ENCODE results near the gene ENTPD2.

ENTPD2 gene

DNA sequence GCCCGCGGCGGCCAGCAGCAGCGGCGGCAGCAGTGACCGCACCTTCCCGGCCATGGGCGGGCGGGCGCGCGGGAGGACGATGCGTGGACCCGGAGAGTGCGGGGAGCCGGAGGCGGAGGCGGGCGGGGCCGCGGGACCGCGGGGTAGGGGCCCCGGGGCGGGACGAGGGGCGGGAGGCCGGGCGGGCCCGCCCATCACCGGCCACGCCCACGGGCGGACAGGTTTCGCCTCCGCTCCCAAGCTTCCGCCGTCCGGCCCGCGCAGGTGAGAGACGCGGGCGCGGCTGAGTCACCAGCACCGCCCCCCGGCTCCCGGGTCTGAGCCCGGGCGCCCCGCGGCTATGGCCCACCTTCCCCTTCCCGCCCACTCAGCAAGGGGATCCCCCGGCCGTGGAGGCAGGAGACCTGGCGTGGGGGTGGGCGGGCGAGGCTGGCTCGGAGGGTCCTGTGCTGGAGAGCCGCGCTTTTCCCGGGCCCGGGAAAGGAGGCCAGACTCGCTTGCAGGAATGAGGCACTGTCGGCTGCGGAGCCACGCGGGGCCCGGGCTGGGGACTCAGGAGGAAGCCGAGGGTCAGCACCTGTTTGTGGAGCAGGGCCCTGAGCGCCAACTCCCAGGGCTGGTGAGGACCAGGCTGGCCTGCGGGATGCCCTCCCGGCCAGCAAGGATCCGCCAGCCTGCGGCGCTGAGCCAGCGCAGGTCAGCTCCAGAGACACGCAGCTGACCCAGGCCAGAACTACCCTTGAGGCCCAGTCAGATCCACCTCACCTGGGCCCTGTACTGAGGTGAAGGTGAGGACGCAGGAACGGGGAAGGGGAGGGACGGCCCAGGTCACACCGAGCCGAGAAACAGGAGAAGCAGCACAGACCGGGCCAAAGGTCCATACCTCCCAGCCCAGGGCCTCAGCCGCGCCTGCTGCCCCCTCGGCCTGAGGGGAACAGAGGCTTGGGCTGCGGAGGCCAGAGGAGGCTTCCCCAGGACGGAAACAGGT lies at the start of gene ENTPD2:
ENTPD2 (minus strand) TSS at position 118 of the 988 bp plus-strand sequence; CDS start at position 54, 64 bp downstream.
- peak within 1 kb of the TSS in 11 of 21 experiments; percentile 28 to 67 (median 57) for H3K27ac ChIP-seq
- H3K4me3 ChIP-seq, result peak within 1 kb of the TSS; percentile 17 to 58 (median 28)

DNA sequence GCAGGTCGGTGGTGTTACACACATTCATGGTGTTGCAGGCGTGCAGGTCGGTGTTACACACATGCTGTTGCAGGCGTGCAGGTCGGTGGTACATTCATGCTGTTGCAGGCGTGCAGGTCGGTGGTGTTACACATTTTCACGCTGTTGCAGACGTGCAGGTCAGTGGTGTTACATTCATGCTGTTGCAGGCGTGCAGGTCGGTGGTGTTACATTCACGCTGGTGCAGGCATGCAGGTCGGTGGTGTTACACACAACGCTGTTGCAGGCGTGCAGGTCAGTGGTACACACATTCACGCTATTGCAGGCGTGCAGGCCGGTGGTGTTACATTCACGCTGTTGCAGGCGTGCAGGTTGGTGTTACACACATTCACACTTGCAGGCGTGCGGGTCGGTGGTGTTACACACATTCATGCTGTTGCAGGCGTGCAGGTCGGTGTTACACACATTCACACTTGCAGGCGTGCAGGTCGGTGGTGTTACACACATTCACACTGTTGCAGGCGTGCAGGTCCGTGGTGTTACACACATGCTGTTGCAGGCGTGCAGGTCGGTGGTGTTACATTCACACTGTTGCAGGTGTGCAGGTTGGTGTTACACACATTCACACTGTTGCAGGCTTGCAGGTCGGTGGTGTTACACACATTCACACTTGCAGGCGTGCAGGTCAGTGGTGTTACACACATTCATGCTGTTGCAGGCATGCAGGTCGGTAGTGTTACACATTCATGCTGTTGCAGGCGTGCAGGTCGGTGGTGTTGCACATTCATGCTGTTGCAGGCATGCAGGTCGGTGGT lies 49.5 kb upstream of the ENTPD2 start:
- Histone ChIP-seq H3K27ac (no peak overlapping the region), H3K4me3 (no peak overlapping the region)

DNA sequence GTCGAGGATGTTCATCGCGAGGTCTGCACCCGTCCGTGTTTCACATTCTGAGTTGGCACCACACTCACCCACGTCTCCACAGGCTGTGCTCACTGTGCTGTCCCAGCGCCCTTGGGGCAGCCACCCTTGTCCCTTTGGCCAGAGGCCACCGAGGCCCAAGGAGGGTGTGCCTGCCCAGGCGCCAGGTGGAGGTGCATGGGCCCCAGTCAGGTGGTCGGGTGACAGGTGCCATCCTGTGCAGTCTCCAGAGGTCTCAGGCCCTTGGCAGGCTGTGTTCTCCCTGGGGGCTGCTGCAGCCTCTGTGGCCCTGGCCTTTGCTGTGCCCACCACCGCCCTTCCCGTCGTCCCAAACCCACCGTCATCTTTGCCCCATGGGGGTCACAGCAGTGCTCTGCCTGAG lies 45.4 kb upstream of the ENTPD2 start:
- H3K4me3 ChIP-seq, result no peak overlapping the region
- no peak overlapping the region for H3K27ac ChIP-seq

DNA sequence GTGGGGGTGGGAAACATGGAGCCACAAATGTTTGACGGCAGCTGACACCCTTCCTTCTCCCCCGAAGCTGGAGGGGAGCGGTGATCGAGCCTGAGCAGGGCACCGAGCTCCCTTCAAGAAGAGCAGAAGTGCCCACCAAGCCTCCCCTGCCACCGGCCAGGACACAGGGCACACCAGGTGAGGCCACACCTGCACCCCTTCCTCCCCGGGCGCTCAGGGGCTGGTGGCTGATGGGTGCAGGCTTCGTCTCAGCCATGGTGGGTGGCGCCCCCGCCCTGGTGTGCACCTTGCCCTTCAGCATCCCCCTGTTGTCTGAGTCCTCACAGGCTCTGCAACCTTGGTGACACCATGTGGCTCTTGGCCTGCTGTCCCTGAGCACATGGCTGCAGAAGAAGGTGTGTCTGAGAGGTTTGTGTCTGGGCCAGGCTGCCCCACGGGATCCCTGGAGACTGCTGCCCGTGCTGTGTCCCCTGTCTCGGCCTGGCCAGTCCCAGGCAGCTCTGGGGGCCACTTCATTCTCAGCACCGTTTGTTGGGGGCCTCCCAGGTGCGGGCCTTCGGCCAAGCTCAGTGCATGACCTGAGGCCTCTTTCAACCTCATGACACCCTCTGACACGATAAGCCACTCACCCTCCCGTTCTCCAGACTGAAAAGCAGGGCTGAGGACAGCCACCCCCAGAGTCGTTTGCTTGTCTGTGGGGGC lies 44.1 kb upstream of the ENTPD2 start:
- Histone ChIP-seq H3K4me3 (no peak overlapping the region), H3K27ac (no peak overlapping the region)

DNA sequence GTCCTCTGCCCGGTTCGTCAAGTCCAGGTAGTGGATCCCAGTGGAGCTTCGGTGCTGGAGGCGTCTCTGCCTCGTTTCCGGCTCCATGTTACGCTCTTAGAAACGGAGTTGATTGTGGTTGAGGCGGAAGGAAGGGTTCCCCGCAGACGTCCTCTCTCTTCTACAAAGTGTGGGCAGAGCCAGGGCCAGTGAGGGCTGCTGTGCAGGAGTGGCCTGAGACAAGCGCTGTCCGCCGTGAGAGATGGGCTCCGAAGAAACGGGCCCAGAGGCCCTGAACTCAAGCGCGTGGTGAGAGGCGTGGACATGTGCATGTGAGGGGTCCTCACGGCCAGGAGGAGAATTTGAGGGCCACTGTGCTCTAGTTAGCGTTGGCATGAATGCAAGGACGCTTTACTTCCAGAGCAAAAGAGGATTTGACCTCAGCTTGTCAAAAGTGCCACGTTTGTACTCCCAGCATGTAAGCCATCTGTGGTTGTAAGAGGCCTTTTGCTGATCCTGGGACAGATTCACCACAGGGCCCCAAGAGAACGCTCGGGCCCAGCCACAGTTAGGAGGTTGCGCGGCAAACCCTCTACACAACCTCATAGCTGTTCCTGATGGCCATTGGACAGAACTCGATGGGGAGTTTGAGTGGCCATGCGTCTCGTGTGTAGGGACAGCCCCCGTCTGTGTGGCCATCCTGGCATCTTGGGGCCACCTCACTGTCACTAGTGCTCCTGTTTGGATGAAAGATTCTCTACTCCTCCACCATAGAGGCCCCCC lies 43.1 kb upstream of the ENTPD2 start:
- Histone ChIP-seq H3K4me3 (no peak overlapping the region), H3K27ac (peak overlapping the region in 6 of 21 experiments; percentile 20 to 84 (median 77))

DNA sequence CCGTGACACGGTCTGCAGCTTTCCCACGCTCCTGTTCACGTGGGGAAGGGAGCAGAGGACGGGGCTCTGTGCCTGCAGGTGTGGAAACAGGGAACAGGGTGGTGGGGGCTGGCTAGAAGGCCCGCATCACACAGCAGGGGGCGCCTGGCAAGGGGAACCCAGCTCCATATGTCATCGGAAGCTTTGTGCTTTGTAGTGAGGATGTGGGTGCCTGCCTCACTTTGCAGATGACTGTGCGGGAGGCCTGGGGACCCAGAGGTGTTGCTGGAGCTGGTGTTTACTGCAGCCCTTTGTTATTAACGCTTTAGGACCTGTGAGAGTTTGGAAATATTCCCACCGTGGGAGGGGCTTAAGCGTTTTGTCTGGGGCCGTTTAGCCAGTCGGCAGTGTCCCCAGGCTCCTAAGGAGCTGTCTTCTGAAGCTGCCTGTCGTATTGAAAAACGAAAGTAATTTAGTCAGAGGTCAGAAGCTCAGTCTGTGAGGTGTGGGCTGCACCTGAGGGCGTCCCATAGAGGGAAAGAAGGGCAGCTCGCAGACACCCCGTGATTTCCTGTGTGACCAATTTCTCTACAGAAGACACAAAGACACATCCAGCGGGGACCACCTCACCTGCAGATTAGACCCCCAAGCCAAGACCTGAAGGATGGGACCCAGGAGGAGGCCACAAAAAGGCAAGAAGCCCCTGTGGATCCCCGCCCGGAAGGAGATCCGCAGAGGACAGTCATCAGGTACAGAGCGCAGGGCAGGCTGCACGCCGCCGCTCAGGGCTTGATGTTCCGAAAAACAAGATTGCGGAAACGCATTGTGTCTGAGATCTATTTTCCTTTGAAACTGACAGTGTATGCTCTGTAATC lies 42.0 kb upstream of the ENTPD2 start:
- peak overlapping the region in 1 of 7 experiments; percentile 10 for H3K4me3 ChIP-seq
- peak overlapping the region in 9 of 21 experiments; percentile 14 to 84 (median 66) for H3K27ac ChIP-seq

DNA sequence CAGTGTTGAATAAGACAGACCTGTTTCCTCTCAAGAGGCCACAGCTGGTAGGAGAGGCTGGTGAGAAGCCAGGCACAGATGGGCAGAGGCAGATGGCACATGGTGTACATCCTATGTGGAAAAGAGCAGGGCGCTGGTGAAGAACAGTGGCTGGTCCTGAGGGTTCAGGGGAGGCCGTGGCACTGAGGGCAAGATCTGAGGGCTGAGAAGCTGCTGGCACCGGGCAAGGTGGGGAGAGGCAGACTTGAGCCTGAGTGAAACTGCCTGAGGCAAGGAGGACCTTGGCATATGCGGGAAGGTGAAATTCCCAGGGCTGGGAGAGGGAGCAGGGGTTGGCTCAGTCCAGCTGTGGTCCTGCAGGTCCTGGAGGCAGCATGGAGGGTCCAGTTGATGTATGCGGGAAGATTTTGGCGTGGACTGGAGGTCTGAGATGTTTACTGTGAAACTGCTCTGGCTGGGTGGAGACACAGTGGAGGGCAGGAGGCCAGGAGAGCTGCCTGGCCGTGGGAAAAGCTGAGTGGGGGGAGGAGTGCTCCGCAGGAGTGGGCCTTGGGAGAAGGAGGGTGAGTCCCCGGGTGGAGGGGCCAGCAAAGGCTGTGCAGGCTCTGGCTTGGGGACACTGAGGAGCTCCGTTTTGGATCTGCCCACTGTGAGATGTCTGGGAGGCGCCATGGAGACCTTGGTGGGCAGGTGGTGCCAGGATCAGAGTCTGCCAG lies 35.5 kb upstream of the ENTPD2 start:
- no peak overlapping the region for H3K4me3 ChIP-seq

DNA sequence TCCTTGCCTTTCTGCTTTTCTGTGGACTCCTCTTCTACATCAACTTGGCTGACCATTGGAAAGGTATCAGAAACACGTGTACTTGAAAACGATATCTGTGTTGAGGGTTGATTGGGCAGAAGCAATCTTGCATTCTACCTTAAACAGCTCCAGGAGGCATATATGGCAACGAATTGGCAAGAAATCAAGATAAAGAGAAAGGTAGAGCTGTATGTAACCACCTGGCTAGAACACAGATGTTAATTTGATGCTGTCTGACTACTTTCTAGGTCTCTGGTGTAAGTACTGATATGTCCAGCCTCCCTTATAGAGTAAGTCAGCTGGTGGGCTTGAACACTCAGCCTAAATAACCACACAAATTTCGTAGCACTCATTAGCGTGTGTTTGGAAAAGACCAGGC lies 34.3 kb upstream of the ENTPD2 start:
- peak overlapping the region in 1 of 7 experiments; percentile 84 for H3K4me3 ChIP-seq
- peak overlapping the region in 1 of 21 experiments; percentile 92 for H3K27ac ChIP-seq

More for the DNA sequence above, 35.5 kb upstream of the ENTPD2 start:
- peak overlapping the region in 2 of 21 experiments; percentile 35 to 43 for H3K27ac ChIP-seq

DNA sequence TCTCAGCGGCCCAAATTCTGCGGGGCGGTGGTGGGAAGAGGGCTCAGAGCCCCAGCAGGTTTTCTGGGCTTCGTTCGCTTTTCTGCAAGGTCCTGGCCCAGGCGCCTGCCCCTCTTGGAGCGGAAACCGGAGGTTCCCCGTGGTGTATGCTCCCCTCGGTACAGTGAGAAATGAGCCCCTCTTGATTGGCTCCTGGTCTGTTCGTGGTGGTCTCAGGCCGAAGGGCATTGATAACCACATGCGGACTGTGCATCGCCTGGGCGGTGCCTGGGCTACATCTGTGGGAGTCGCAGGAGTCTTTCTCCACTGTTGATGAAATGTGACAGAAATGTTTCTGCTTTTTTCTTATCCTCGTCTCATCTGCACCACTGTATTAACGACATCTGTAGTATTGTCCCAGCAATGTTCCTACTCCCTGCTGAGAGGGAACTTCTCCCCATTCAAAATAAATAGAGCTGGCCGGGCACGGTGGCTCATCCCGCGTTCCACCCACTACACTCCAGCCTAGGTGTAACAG lies 33.6 kb upstream of the ENTPD2 start:
- H3K4me3 ChIP-seq, result peak overlapping the region; percentile 50 to 88 (median 79)
- H3K27ac ChIP-seq, result peak overlapping the region; percentile 52 to 99 (median 97)

DNA sequence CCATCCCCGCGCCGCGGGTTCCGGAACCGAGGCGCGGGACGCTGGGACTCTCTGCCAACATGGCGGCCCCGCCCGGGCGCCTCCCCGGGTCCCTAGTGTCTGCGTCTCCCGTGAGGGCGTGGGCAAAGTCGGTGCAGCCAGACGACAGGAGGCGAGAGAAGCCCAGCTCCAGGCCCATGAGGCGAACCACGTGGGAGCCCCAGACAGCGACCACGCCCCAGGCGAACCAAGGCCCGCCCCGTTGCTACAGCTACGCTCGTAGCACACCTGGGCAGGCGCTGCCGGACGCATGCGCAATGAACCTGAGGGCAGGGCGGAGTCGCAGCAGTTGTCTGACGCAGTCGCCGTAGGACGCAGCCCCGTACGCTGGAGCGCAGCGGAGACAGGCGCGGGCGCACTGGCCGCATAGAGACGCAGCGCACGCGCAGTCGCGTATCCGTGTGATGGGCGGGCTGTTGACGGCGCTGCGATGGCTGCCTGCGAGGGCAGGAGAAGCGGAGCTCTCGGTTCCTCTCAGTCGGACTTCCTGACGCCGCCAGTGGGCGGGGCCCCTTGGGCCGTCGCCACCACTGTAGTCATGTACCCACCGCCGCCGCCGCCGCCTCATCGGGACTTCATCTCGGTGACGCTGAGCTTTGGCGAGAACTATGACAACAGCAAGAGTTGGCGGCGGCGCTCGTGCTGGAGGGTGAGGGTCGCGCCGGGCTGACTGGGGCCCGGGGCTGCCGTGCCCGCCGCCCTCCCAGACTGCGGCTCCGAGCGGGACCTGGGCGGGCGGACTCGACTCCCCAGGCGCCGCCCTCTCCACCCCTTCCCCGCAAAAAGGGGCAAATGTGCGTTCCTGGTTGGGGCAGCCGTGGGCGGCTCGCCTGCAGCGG lies 32.9 kb upstream of the ENTPD2 start, which contains the start of gene MAN1B1:
MAN1B1 (plus strand) TSS at position 455 of the 878 bp plus-strand sequence; CDS start at position 470, 15 bp downstream.
- peak within 1 kb of the TSS; percentile 76 to 99 (median 97) for H3K27ac ChIP-seq
- peak within 1 kb of the TSS; percentile 50 to 88 (median 79) for H3K4me3 ChIP-seq

DNA sequence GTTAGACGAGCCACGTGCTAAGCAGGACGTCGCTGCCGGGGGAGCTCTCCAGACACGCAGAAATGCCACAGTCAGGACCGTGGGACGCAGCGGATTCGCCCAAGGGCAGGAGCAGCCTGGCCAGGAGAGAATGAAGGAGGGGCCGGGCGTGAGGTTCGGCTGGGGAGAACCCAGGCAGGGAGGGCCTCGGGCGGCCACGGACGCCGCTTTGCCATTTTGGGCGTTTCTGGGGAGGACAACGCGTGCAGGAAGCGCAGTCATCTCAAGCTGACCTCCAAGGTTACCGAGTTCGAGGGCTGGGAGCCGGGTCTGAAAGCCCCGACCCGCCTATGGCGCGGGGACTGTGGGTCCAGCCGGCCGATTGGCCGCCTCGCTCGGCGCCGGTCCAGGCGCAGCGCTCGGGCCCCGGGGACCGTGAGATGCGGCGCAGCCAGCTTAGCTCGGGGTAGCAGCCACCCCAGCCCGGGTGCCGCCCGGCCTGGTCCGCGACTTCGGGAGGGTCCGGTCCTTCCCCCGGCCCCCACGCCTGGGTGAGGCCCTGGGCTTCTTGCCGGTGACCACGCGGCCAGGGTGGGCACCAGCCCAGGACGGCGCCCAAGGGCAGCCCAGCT lies 32.2 kb upstream of the ENTPD2 start:
- Histone ChIP-seq H3K27ac (peak overlapping the region; percentile 76 to 99 (median 97)), H3K4me3 (peak overlapping the region; percentile 50 to 88 (median 79))

DNA sequence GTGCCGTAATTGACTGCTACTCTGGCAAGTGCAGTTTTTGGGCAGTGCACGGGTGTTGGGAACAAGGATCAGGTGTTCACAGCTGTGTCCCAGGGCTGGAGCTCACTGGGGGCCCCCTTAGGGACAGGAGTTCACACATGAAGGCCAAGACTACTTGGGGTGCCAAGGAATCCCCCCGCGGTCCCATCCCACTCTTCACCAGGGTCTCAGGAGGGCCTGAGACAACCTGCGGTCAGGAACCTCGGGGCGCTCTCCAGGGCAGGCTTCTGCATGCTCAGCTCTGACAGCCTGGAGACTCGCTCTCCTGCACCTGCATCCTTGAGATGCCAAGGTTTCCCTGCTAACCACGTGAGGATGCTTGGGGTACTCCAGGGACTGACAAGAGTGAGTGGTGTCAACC lies 30.7 kb upstream of the ENTPD2 start:
- Histone ChIP-seq H3K27ac (peak overlapping the region in 15 of 21 experiments; percentile 56 to 82 (median 73)), H3K4me3 (no peak overlapping the region)

DNA sequence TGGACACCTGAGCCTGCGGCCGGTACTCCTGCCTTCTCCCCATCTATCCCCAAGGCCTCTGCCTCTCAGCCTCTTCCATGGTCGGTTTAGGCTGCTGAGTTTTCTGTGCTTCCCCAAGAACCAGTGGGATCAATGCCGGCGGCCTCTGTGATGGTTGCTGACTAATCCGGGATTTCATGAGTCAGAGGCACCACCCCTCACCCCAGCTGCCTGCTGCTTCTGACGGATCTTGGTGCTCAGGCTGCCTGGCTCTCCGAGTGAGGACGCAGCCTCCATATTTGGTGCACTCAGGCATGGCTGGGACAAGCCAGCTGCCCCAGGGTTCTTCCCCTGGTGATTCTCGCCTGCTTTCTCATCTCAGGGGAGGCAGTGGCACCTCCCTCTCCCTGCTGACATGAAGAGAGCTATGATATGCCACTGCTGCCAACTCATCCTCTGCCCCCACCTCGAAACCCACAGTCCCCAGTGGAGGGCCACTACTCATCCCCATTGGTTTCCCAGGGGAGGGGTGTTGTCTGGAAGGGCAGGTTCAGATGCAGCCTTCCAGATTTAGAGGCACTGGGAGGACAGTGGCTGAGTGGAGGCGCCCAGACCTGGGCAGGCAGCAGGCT lies 29.6 kb upstream of the ENTPD2 start:
- Histone ChIP-seq H3K4me3 (no peak overlapping the region), H3K27ac (peak overlapping the region in 20 of 21 experiments; percentile 26 to 82 (median 71))

DNA sequence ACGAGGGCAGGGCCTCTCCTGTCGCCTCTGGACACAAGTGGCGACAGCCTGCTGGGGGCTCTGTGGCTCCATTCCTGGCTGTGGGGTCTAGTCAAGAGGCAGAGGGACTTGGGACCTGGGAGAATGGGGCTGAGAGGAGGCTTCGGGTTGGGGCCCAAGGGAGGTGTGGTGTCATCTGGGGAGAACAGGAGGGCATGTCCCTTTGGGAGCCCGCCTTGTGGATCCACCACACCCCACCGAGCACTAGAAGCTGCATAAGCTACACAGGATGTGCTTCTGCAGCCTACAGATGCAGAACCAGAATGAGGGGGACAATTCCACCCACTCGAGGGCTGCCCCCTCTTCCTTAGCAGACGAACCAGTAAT lies 29.0 kb upstream of the ENTPD2 start:
- Histone ChIP-seq H3K27ac (peak overlapping the region in 18 of 21 experiments; percentile 2 to 82 (median 71)), H3K4me3 (no peak overlapping the region)
